ENCODE data around the gene YPEL5. TPM values are rescaled to one million over a fixed set of nuclear protein-coding genes. Genes with fewer than 3 reads are reported as not detected.
A peak's percentile ranks its signal among the peaks of the same experiment; 100 is the strongest.
"Not testable (repeated sequence)": the region's sequence is repeated elsewhere in the genome, so short reads cannot be mapped to it uniquely, and the experiment has no call there.

The YPEL5 gene
- 83.5 TPM for total RNA-seq

DNA sequence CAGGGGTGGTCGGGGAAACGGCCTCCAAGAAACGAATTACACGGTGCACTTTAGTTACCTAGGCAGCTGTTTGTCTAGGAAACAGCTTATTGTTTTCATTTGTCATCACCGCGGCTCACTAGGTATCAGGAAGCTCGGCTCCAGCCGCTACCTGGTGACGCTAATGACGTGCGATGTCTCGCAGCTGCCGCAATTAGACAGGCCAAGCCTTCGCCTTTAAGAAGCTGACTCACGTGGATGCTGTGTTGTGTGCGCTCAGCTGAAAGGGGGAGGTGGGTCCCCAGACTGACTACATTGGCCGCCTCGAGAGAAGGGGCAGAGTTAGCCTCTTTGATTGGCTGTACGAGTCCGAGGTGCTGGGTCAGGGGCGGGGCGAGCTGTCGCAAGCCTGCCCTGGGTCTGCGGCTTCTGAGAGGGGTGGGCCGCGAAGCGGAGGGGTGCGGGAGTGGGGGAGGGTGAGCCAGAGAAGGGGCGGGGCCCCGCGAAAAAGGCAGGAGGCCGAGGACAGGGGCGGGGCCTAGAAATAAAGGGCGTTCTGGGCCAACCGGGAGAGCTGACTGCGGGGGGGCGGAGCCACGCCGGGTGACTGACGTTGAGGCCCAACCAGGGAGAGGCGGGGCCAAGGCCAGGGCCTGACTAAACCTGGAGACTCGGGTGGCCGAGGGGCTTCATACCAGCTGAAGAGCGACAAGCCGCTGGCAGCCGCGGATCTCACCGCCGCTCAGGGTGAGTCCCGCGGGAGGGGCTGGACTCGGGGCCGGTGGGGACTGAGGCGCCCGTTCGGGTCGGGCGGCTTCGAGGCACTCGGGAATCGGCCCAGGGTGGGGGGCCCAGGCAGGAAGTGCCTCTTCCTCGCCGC, at the start of gene YPEL5:
Gene YPEL5 (plus strand): TSS at position 671 of the 859 bp plus-strand sequence. CDS start 9,645 bp downstream, outside the sequence.
- Histone ChIP-seq H3K27ac (peak within 1 kb of the TSS; percentile 98), H3K4me3 (peak within 1 kb of the TSS; percentile 92 to 93), H3K9me3 (no peaks in the 10 kb centered on the region), H3K36me3 (no peaks in the 10 kb centered on the region), H3K27me3 (no peaks in the 10 kb centered on the region), H3K4me1 (peaks cover 42% of the 10 kb centered on the region)
- peak; percentile 100 for DNase-seq (ENCODE audit: extremely low spot score in 2 of 2)
- TF ChIP-seq POLR2AphosphoS5 (IDR thresholded peaks at IDR 0.05; ENCODE audit: insufficient read depth in 1 of 2, low read depth in 1 of 2) (peak; percentile 92 to 98), POLR2A (IDR thresholded peaks at IDR 0.05) (peak; percentile 77 to 96)
- TF ChIP-seq, protein P1, sequence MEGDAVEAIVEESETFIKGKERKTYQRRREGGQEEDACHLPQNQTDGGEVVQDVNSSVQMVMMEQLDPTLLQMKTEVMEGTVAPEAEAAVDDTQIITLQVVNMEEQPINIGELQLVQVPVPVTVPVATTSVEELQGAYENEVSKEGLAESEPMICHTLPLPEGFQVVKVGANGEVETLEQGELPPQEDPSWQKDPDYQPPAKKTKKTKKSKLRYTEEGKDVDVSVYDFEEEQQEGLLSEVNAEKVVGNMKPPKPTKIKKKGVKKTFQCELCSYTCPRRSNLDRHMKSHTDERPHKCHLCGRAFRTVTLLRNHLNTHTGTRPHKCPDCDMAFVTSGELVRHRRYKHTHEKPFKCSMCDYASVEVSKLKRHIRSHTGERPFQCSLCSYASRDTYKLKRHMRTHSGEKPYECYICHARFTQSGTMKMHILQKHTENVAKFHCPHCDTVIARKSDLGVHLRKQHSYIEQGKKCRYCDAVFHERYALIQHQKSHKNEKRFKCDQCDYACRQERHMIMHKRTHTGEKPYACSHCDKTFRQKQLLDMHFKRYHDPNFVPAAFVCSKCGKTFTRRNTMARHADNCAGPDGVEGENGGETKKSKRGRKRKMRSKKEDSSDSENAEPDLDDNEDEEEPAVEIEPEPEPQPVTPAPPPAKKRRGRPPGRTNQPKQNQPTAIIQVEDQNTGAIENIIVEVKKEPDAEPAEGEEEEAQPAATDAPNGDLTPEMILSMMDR (IDR thresholded peaks at IDR 0.05): no peak
- intact Hi-C loops (cut with DNase I): no loop called here

DNA sequence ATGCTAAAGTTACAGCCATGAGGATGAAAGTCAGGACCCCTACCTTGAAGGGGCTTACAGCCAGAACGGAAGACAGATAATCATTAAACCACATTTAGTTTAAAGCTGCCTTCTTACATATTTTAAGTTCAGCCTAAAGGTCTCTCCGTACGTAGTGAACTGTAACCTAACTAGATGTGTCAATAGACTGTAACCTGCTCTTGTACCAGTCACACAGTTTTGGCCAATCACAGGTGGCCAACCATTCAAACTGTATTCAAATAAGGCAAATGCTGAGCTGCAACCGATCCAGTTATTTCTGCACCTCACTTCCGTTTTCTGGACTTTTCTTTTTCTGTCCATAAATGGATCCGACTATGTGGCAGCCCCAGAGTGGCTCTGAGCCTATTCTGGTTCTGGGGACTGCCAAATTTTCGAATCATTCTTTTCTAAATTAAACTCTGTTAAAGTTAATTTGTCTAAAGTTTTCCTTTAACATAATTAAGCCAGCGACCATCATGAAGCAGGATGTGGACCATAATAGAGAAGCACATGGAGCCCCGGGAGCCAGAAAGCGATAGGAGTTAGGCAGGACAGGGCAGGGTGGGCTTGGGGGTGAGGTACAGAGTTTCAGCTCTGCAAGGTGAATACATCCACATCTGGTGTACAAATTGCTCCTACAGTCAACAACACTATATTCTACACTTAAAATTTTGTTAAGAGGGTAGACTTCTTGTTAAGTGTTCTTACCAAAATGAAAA, 48.4 kb upstream of the YPEL5 start:
- Histone ChIP-seq H3K36me3 (no peaks in the 10 kb centered on the region), H3K27me3 (no peaks in the 10 kb centered on the region), H3K27ac (no peak overlapping the region), H3K4me3 (no peak overlapping the region), H3K4me1 (no peaks in the 10 kb centered on the region), H3K9me3 (no peaks in the 10 kb centered on the region)
- intact Hi-C loops (cut with DNase I): no loop called here
- TF ChIP-seq, protein P1 (IDR thresholded peaks at IDR 0.05): no peak
- TF ChIP-seq POLR2A (IDR thresholded peaks at IDR 0.05): no peak
- TF ChIP-seq POLR2AphosphoS5 (IDR thresholded peaks at IDR 0.05; ENCODE audit: insufficient read depth in 1 of 2, low read depth in 1 of 2): no peak
- DNase-seq (ENCODE audit: extremely low spot score in 2 of 2): no peak

DNA sequence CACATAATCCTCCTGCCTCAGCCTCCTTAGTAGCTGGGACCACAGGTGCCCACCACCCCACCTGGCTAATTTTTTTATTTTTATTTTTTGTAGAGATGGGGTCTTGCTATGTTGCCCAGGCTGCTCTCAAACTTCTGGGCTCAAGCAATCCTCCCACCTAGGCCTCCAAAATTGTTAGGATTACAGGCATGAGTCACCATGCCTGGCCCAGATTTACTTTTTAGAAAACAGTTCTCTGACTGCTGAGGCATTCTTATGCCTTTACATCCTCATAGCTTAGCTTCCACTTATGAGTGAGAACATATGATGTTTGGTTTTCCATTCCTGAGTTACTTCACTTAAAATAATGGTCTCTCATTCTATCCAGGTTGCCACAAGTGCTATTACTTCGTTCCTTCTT, 47.4 kb upstream of the YPEL5 start:
- H3K36me3 ChIP-seq; H3K4me1 ChIP-seq; H3K27me3 ChIP-seq; H3K9me3 ChIP-seq; H3K27ac ChIP-seq; DNase-seq (ENCODE audit: extremely low spot score in 2 of 2); H3K4me3 ChIP-seq; intact Hi-C loops (cut with DNase I): not testable (repeated sequence)

DNA sequence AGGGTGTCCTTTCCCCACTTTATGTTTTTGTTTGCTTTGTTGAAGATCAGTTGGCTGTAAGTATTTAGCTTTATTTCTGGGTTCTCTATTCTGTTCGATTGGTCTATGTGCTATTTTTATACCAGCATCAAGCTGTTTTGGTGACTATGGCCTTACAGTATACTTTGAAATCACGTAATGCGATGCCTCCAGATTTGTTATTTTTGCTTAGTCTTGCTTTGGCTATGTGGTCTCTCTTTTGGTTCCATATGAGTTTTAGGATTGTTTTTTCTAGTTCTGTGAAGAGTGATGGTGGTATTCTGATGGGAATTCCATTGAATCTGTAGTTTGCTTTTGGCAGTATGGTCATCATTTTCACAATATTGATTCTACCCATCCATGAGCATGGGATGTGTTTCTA, 46.1 kb upstream of the YPEL5 start:
- H3K27ac ChIP-seq; H3K27me3 ChIP-seq; H3K9me3 ChIP-seq; intact Hi-C loops (cut with DNase I); H3K4me3 ChIP-seq; DNase-seq (ENCODE audit: extremely low spot score in 2 of 2); H3K4me1 ChIP-seq; H3K36me3 ChIP-seq: not testable (repeated sequence)

DNA sequence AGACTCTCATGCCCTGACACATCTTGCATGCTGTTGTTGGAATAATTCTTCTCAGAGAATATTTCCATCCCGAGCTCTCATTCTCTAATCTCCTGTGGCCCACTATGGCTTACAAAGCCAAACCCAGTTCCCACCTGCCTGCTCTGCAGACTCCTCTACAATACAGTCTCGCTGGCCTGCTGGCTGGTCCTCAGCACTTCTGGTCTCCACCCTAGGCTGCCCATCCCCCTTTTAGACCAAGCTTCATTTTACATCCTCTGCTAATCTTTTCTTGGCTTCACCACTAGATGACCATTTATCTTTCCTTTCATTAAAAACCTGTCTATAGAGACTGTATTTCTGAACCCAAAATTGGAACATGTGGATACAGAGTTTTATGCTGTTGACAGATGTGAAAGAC, 42.5 kb upstream of the YPEL5 start:
- Histone ChIP-seq H3K36me3 (no peaks in the 10 kb centered on the region), H3K27ac (no peak overlapping the region), H3K4me1 (no peaks in the 10 kb centered on the region), H3K4me3 (no peak overlapping the region), H3K27me3 (no peaks in the 10 kb centered on the region), H3K9me3 (no peaks in the 10 kb centered on the region)
- TF ChIP-seq POLR2A (IDR thresholded peaks at IDR 0.05) (no peak), POLR2AphosphoS5 (IDR thresholded peaks at IDR 0.05; ENCODE audit: insufficient read depth in 1 of 2, low read depth in 1 of 2) (no peak)
- TF ChIP-seq, protein P1 (IDR thresholded peaks at IDR 0.05): no peak
- DNase-seq (ENCODE audit: extremely low spot score in 2 of 2): no peak
- intact Hi-C loops (cut with DNase I): no loop called here

DNA sequence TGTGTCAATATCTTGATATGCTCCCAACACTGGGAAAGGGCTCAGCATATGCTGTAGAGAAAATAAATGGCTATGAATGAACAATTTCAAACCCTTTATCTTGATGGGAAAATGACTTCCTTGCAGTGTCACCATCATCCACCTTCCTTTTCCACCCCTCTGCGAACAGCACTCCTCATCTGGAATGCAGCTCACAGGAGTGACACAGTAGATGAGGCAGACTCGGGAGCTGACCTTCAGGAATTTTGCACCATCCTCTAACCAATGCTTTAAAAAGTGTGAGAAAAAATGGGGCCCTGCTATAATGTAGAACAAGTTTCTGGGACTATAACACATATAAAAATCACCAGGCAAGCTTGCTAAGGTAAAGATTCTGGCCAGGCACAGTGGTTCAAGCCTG, 41.3 kb upstream of the YPEL5 start:
- intact Hi-C loops (cut with DNase I): no loop called here
- DNase-seq (ENCODE audit: extremely low spot score in 2 of 2): no peak
- Histone ChIP-seq H3K27me3 (no peaks in the 10 kb centered on the region), H3K27ac (no peak overlapping the region), H3K4me1 (no peaks in the 10 kb centered on the region), H3K9me3 (no peaks in the 10 kb centered on the region), H3K4me3 (no peak overlapping the region), H3K36me3 (no peaks in the 10 kb centered on the region)
- no peak for TF ChIP-seq POLR2A (IDR thresholded peaks at IDR 0.05)
- no peak for TF ChIP-seq POLR2AphosphoS5 (IDR thresholded peaks at IDR 0.05; ENCODE audit: insufficient read depth in 1 of 2, low read depth in 1 of 2)
- TF ChIP-seq, protein P1 (IDR thresholded peaks at IDR 0.05): no peak

All from vagina (tissue), 2 donors.